ENCODE data around the gene LRRC14B.

- no peak for TF ChIP-seq MAX (IDR thresholded peaks at IDR 0.05)
- TF ChIP-seq JUND (IDR thresholded peaks at IDR 0.05), result no peak
- no peak for TF ChIP-seq TAF1 (conservative IDR thresholded peaks at IDR 0.05)
- TF ChIP-seq CTCF (IDR thresholded peaks at IDR 0.05; ENCODE audit: low read depth, low read length, missing input control), result no peak
- no peak for TF ChIP-seq RAD21 (IDR thresholded peaks at IDR 0.05)
- TF ChIP-seq, protein P1, sequence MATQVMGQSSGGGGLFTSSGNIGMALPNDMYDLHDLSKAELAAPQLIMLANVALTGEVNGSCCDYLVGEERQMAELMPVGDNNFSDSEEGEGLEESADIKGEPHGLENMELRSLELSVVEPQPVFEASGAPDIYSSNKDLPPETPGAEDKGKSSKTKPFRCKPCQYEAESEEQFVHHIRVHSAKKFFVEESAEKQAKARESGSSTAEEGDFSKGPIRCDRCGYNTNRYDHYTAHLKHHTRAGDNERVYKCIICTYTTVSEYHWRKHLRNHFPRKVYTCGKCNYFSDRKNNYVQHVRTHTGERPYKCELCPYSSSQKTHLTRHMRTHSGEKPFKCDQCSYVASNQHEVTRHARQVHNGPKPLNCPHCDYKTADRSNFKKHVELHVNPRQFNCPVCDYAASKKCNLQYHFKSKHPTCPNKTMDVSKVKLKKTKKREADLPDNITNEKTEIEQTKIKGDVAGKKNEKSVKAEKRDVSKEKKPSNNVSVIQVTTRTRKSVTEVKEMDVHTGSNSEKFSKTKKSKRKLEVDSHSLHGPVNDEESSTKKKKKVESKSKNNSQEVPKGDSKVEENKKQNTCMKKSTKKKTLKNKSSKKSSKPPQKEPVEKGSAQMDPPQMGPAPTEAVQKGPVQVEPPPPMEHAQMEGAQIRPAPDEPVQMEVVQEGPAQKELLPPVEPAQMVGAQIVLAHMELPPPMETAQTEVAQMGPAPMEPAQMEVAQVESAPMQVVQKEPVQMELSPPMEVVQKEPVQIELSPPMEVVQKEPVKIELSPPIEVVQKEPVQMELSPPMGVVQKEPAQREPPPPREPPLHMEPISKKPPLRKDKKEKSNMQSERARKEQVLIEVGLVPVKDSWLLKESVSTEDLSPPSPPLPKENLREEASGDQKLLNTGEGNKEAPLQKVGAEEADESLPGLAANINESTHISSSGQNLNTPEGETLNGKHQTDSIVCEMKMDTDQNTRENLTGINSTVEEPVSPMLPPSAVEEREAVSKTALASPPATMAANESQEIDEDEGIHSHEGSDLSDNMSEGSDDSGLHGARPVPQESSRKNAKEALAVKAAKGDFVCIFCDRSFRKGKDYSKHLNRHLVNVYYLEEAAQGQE (IDR thresholded peaks at IDR 0.05), result no peak
- no peak for TF ChIP-seq YY1 (IDR thresholded peaks at IDR 0.05)
- TF ChIP-seq, protein P2, sequence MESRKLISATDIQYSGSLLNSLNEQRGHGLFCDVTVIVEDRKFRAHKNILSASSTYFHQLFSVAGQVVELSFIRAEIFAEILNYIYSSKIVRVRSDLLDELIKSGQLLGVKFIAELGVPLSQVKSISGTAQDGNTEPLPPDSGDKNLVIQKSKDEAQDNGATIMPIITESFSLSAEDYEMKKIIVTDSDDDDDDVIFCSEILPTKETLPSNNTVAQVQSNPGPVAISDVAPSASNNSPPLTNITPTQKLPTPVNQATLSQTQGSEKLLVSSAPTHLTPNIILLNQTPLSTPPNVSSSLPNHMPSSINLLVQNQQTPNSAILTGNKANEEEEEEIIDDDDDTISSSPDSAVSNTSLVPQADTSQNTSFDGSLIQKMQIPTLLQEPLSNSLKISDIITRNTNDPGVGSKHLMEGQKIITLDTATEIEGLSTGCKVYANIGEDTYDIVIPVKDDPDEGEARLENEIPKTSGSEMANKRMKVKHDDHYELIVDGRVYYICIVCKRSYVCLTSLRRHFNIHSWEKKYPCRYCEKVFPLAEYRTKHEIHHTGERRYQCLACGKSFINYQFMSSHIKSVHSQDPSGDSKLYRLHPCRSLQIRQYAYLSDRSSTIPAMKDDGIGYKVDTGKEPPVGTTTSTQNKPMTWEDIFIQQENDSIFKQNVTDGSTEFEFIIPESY (IDR thresholded peaks at IDR 0.05), result no peak
- no peak for TF ChIP-seq HNF4G (IDR thresholded peaks at IDR 0.05)
- no peak for TF ChIP-seq SP1 (IDR thresholded peaks at IDR 0.05)
These were observed 10.4 kb downstream of the LRRC14B start for GRCh38 chr5:201672-202071.

All from liver (tissue), 3 donors.